Measurements from ENCODE around the gene AGAP9. TPM values are rescaled to one million over a fixed set of nuclear protein-coding genes. Genes with fewer than 3 reads are reported as not detected.
"Not testable (repeated sequence)": the region's sequence is repeated elsewhere in the genome, so short reads cannot be mapped to it uniquely, and the experiment has no call there.

The AGAP9 gene
- total RNA-seq, 1 experiment from 2014 or later: 7.4 TPM

GRCh38 chr10:47467458-47467857 lies 56.0 kb downstream of the AGAP9 start:
- ATAC-seq; intact Hi-C loops (cut with micrococcal nuclease); H3K36me3 ChIP-seq (ENCODE audit: control insufficient read depth in 1 of 2, insufficient read depth in 2 of 2, low read length in 2 of 2); H3K4me2 ChIP-seq (ENCODE audit: low read length); H3K79me2 ChIP-seq (ENCODE audit: insufficient read depth, low read length); H3K9me2 ChIP-seq (ENCODE audit: insufficient read depth); BruUV-seq (replicated peaks); H3K9me3 ChIP-seq (ENCODE audit: control insufficient read depth in 1 of 2, insufficient read depth in 1 of 2, low read depth in 1 of 2, low read length in 2 of 2); H3K27ac ChIP-seq (ENCODE audit: low read depth, low read length); H2AFZ ChIP-seq (ENCODE audit: low read depth, low read length, poor library complexity, severe bottlenecking); H4K20me1 ChIP-seq (ENCODE audit: insufficient read depth); H3K27me3 ChIP-seq (ENCODE audit: insufficient read depth, low read length); CTCF ChIA-PET; RAD21 ChIA-PET (ENCODE audit: low non-redundant PET in 1 of 2, low total read pairs in 2 of 2, uncharacterized antibody in 2 of 2, unreplicated experiment in 2 of 2); H3K9ac ChIP-seq (ENCODE audit: low read length); H3K4me3 ChIP-seq (replicated peaks in 1 of 2; ENCODE audit: low read depth in 1 of 2, low read length in 2 of 2); DNase-seq (ENCODE audit: low read depth, low spot score); POLR2A ChIA-PET; H3K4me1 ChIP-seq (ENCODE audit: control insufficient read depth in 1 of 2, insufficient read depth in 2 of 2, low read length in 2 of 2): not testable (repeated sequence)

GRCh38 chr10:47465216-47465917 lies 58.1 kb downstream of the AGAP9 start:
- H3K4me1 ChIP-seq (ENCODE audit: control insufficient read depth in 1 of 2, insufficient read depth in 2 of 2, low read length in 2 of 2): peaks cover 3 to 18% of the 10 kb centered on the region in 2 experiments; a peak in 3 of 4 replicates
- ATAC-seq; H2AFZ ChIP-seq (ENCODE audit: low read depth, low read length, poor library complexity, severe bottlenecking); H3K9ac ChIP-seq (ENCODE audit: low read length); RAD21 ChIA-PET (ENCODE audit: low non-redundant PET in 1 of 2, low total read pairs in 2 of 2, uncharacterized antibody in 2 of 2, unreplicated experiment in 2 of 2); H3K27me3 ChIP-seq (ENCODE audit: insufficient read depth, low read length); BruUV-seq (replicated peaks); DNase-seq (ENCODE audit: low read depth, low spot score); H3K27ac ChIP-seq (ENCODE audit: low read depth, low read length); H3K9me2 ChIP-seq (ENCODE audit: insufficient read depth); CTCF ChIA-PET; H3K4me2 ChIP-seq (ENCODE audit: low read length); H3K4me3 ChIP-seq (replicated peaks in 1 of 2; ENCODE audit: low read depth in 1 of 2, low read length in 2 of 2); H3K9me3 ChIP-seq (ENCODE audit: control insufficient read depth in 1 of 2, insufficient read depth in 1 of 2, low read depth in 1 of 2, low read length in 2 of 2); H4K20me1 ChIP-seq (ENCODE audit: insufficient read depth); intact Hi-C loops (cut with micrococcal nuclease); H3K79me2 ChIP-seq (ENCODE audit: insufficient read depth, low read length); POLR2A ChIA-PET; H3K36me3 ChIP-seq (ENCODE audit: control insufficient read depth in 1 of 2, insufficient read depth in 2 of 2, low read length in 2 of 2): not testable (repeated sequence)

GRCh38 chr10:47462577-47463358 lies 60.7 kb downstream of the AGAP9 start:
- RAD21 ChIA-PET (ENCODE audit: low non-redundant PET in 1 of 2, low total read pairs in 2 of 2, uncharacterized antibody in 2 of 2, unreplicated experiment in 2 of 2); H3K9ac ChIP-seq (ENCODE audit: low read length); H3K27me3 ChIP-seq (ENCODE audit: insufficient read depth, low read length); H3K36me3 ChIP-seq (ENCODE audit: control insufficient read depth in 1 of 2, insufficient read depth in 2 of 2, low read length in 2 of 2); intact Hi-C loops (cut with micrococcal nuclease); H3K27ac ChIP-seq (ENCODE audit: low read depth, low read length); H4K20me1 ChIP-seq (ENCODE audit: insufficient read depth); H3K9me2 ChIP-seq (ENCODE audit: insufficient read depth); H3K79me2 ChIP-seq (ENCODE audit: insufficient read depth, low read length); BruUV-seq (replicated peaks); DNase-seq (ENCODE audit: low read depth, low spot score); CTCF ChIA-PET; POLR2A ChIA-PET; H3K9me3 ChIP-seq (ENCODE audit: control insufficient read depth in 1 of 2, insufficient read depth in 1 of 2, low read depth in 1 of 2, low read length in 2 of 2); H2AFZ ChIP-seq (ENCODE audit: low read depth, low read length, poor library complexity, severe bottlenecking); H3K4me3 ChIP-seq (replicated peaks in 1 of 2; ENCODE audit: low read depth in 1 of 2, low read length in 2 of 2); H3K4me2 ChIP-seq (ENCODE audit: low read length): not testable (repeated sequence)
- H3K4me1 ChIP-seq (ENCODE audit: control insufficient read depth in 1 of 2, insufficient read depth in 2 of 2, low read length in 2 of 2): peaks cover 3 to 28% of the 10 kb centered on the region in 2 experiments
- peak; percentile 81 for ATAC-seq
